Sigmoid colon (tissue), 4 donors: ENCODE results near the gene PHF23.

Experiments used
- CTCF ChIP-seq, 4 experiments: fragments of 450-650 bp in 3 of 4; fragments of 200-600 bp in 1 of 4; IDR thresholded peaks; one replicate each; pipeline ENCODE4 v1.5.1; 2016 to 2019; ENCODE audit warnings: antibody characterized with exemption in 4 of 4, mild to moderate bottlenecking in 3 of 4, moderate library complexity in 2 of 4
- POLR2A ChIP-seq, 2 donors: fragments of 450-650 bp; IDR thresholded peaks; one replicate each; pipeline ENCODE4 v1.6.1; 2016; ENCODE audit warnings: antibody characterized with exemption in 2 of 2, mild to moderate bottlenecking in 2 of 2, moderate library complexity in 2 of 2
- POLR2AphosphoS5 ChIP-seq, 4 donors: sonication (generic); formaldehyde crosslinking; IDR thresholded peaks; one replicate each; pipeline ENCODE4 v1.6.1; 2017; ENCODE audit warnings: antibody characterized with exemption in 4 of 4

GRCh38 chr17:7237761-7238419 lies 1.4 kb downstream of the PHF23 start:
- TF ChIP-seq CTCF (IDR thresholded peaks at IDR 0.05) (no peak), POLR2A (IDR thresholded peaks at IDR 0.05) (no peak), POLR2AphosphoS5 (IDR thresholded peaks at IDR 0.05) (no peak)
